ENCODE data around the gene PPP1CA.

The PPP1CA gene

GRCh38 chr11:67442504-67443404, 41.1 kb upstream of the PPP1CA start:
- no peaks in the 10 kb centered on the region for H3K27me3 ChIP-seq
- peak overlapping the region; percentile 77 for H3K27ac ChIP-seq
- peaks cover 9 to 11% of the 10 kb centered on the region in 2 experiments for H3K4me1 ChIP-seq (ENCODE audit: control insufficient read depth in 1 of 2, insufficient read depth in 1 of 2, low read depth in 1 of 2, low read length in 1 of 2)
- H3K36me3 ChIP-seq: peaks cover 19% of the 10 kb centered on the region
- TF ChIP-seq CTCF (IDR thresholded peaks at IDR 0.05): no peak
- peak overlapping the region; percentile 72 to 76 for H3K4me3 ChIP-seq (ENCODE audit: low read depth in 1 of 2, low read length in 1 of 2)
- no peaks in the 10 kb centered on the region for H3K9me3 ChIP-seq

- no peaks in the 10 kb centered on the region for H3K9me3 ChIP-seq
- no peaks in the 10 kb centered on the region for H3K27me3 ChIP-seq
- H3K4me1 ChIP-seq (ENCODE audit: control insufficient read depth in 1 of 2, insufficient read depth in 1 of 2, low read depth in 1 of 2, low read length in 1 of 2): peaks cover 15 to 17% of the 10 kb centered on the region in 2 experiments
- peak overlapping the region; percentile 77 for H3K27ac ChIP-seq
- peaks cover 22% of the 10 kb centered on the region for H3K36me3 ChIP-seq
- no peak for TF ChIP-seq CTCF (IDR thresholded peaks at IDR 0.05)
- no peak overlapping the region for H3K4me3 ChIP-seq (ENCODE audit: low read depth in 1 of 2, low read length in 1 of 2)
Measured at GRCh38 chr11:67441731-67442351, 40.2 kb upstream of the PPP1CA start.

GRCh38 chr11:67441098-67441563, 39.5 kb upstream of the PPP1CA start:
- TF ChIP-seq CTCF (IDR thresholded peaks at IDR 0.05): no peak
- H3K27me3 ChIP-seq: no peaks in the 10 kb centered on the region
- peaks cover 23% of the 10 kb centered on the region for H3K36me3 ChIP-seq
- no peak overlapping the region for H3K4me3 ChIP-seq (ENCODE audit: low read depth in 1 of 2, low read length in 1 of 2)
- peaks cover 22 to 24% of the 10 kb centered on the region in 2 experiments for H3K4me1 ChIP-seq (ENCODE audit: control insufficient read depth in 1 of 2, insufficient read depth in 1 of 2, low read depth in 1 of 2, low read length in 1 of 2)
- no peaks in the 10 kb centered on the region for H3K9me3 ChIP-seq
- peak overlapping the region; percentile 21 for H3K27ac ChIP-seq

GRCh38 chr11:67440229-67441097, 38.8 kb upstream of the PPP1CA start:
- Histone ChIP-seq H3K4me1 (ENCODE audit: control insufficient read depth in 1 of 2, insufficient read depth in 1 of 2, low read depth in 1 of 2, low read length in 1 of 2) (peaks cover 23 to 25% of the 10 kb centered on the region in 2 experiments), H3K27me3 (no peaks in the 10 kb centered on the region), H3K27ac (peak overlapping the region; percentile 33), H3K9me3 (no peaks in the 10 kb centered on the region), H3K4me3 (ENCODE audit: low read depth in 1 of 2, low read length in 1 of 2) (no peak overlapping the region), H3K36me3 (peaks cover 30% of the 10 kb centered on the region)
- TF ChIP-seq CTCF (IDR thresholded peaks at IDR 0.05): no peak
